Measurements from ENCODE around the gene CYP51A1. TPM values are rescaled to one million over a fixed set of nuclear protein-coding genes. Genes with fewer than 3 reads are reported as not detected.

CYP51A1 gene
- total RNA-seq, 1 experiment from 2014 or later: 52.3 TPM

DNA sequence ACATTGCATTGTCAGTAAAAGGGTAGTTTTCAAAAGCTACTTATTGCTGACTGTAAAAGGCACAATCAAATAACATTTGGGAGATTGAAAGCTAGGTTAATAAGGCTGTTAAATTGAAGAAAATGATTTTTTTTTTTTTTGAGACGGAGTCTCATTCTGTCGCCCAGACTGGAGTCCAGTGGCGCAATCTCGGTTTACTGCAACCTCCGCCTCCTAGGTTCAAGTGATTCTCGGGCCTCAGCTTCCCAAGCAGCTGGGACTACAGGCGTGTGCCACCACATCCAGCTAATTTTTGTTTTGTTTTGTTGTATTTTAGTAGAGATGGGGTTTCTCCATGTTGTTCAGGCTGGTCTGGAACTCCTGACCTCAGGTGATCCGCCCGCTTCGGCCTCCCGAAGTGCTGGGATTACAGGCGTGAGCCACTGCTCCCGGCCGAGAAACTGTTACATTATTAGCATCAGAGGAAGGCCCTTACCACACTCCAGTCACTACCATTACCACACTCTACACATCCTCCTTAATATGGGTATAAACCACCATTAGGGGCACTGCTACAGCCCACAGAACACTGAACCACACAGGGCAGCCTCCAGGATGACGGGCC, 1.0 kb downstream of the CYP51A1 start:
- BruUV-seq (replicated peaks): TSS peak; percentile 24
- intact Hi-C loops (cut with micrococcal nuclease): no loop called here
- CTCF ChIA-PET: interaction anchor here (1.0 kb wide), 1 partner anchor 38 kb away, joined by 4 read pairs; no protein-coding TSS in a partner anchor

DNA sequence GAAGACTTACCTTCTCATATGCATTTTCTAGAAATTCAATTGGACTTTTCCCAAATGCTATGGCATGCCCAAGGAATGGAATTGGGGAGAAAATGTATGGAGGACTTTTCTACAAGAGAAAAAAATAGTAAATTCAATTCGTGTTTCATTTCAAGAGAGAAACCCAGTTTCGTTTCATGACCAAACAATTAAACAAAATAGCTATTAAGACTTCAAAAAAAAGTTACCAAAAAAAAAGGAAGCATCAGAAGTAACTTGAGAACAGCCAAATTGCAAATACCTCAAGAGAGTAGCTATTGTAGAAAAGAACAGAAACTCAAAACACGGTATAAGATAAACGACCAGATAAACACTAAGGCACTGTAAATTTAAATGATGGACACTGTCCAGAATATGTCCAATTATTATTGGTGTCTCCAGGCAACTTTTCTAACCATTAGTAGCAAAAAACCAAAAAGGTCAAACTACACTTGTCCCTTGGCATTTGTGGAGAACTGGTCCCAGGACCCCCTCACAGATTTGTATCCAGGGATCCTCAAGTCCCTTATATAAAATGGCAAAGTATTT, 2.4 kb downstream of the CYP51A1 start:
- H3K4me1 ChIP-seq (ENCODE audit: insufficient read depth, low read length): peaks cover 22% of the 10 kb centered on the region; the same call in 1 of the 2 replicates
- H3K9ac ChIP-seq (ENCODE audit: low read length): no peak overlapping the region
- POLR2A ChIA-PET (ENCODE audit: unreplicated experiment): no interaction called here
- H3K79me2 ChIP-seq (ENCODE audit: low read length): peaks cover 47% of the 10 kb centered on the region
- H3K9me2 ChIP-seq (replicated peaks; ENCODE audit: low read length): no peaks in the 10 kb centered on the region
- no peaks in the 10 kb centered on the region for H3F3A ChIP-seq (ENCODE audit: low read length, unreplicated experiment)
- H3K4me2 ChIP-seq (ENCODE audit: low read length): peak overlapping the region; percentile 95
- H2AFZ ChIP-seq (ENCODE audit: low read length): no peak overlapping the region
- H3K27ac ChIP-seq (ENCODE audit: low read length): no peak overlapping the region
- no peaks in the 10 kb centered on the region for H3K27me3 ChIP-seq (ENCODE audit: low read length)
- H3K9me3 ChIP-seq (ENCODE audit: low read length): no peaks in the 10 kb centered on the region
- TF ChIP-seq, protein P1, sequence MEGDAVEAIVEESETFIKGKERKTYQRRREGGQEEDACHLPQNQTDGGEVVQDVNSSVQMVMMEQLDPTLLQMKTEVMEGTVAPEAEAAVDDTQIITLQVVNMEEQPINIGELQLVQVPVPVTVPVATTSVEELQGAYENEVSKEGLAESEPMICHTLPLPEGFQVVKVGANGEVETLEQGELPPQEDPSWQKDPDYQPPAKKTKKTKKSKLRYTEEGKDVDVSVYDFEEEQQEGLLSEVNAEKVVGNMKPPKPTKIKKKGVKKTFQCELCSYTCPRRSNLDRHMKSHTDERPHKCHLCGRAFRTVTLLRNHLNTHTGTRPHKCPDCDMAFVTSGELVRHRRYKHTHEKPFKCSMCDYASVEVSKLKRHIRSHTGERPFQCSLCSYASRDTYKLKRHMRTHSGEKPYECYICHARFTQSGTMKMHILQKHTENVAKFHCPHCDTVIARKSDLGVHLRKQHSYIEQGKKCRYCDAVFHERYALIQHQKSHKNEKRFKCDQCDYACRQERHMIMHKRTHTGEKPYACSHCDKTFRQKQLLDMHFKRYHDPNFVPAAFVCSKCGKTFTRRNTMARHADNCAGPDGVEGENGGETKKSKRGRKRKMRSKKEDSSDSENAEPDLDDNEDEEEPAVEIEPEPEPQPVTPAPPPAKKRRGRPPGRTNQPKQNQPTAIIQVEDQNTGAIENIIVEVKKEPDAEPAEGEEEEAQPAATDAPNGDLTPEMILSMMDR (conservative IDR thresholded peaks at IDR 0.05; ENCODE audit: low read depth, low read length): no peak
- TF ChIP-seq EZH2phosphoT487 (IDR thresholded peaks at IDR 0.05; ENCODE audit: borderline replicate concordance, low read length) (no peak), EZH2 (IDR thresholded peaks at IDR 0.05; ENCODE audit: low read length, unreplicated experiment) (no peak)
- intact Hi-C loops (cut with micrococcal nuclease): no loop called here
- H3K4me3 ChIP-seq (ENCODE audit: low read length): peak overlapping the region; percentile 82
- H4K20me1 ChIP-seq (ENCODE audit: low read length): peaks cover 28% of the 10 kb centered on the region
- BruUV-seq (replicated peaks): no TSS peak
- H3K36me3 ChIP-seq (ENCODE audit: low read depth, low read length): peaks cover 22% of the 10 kb centered on the region; the same call in 1 of the 2 replicates
- CTCF ChIA-PET: interaction anchor here (0.6 to 1.0 kb wide), 2 partner anchors 37 kb away, joined by 4 read pairs; no protein-coding TSS in a partner anchor
- no peak for ATAC-seq
- DNase-seq: no peak

More for the DNA sequence above, 1.0 kb downstream of the CYP51A1 start:
- Histone ChIP-seq H3K9me2 (replicated peaks; ENCODE audit: low read length) (no peaks in the 10 kb centered on the region), H3K9ac (ENCODE audit: low read length) (peak overlapping the region; percentile 96), H3K4me3 (ENCODE audit: low read length) (peak overlapping the region; percentile 82), H2AFZ (ENCODE audit: low read length) (peak overlapping the region; percentile 96; the same call in 1 of the 2 replicates), H3F3A (ENCODE audit: low read length, unreplicated experiment) (no peaks in the 10 kb centered on the region), H3K4me2 (ENCODE audit: low read length) (peak overlapping the region; percentile 95), H3K27ac (ENCODE audit: low read length) (no peak overlapping the region), H3K27me3 (ENCODE audit: low read length) (no peaks in the 10 kb centered on the region), H3K36me3 (ENCODE audit: low read depth, low read length) (peaks cover 18% of the 10 kb centered on the region; the same call in 1 of the 2 replicates), H4K20me1 (ENCODE audit: low read length) (peaks cover 28% of the 10 kb centered on the region), H3K4me1 (ENCODE audit: insufficient read depth, low read length) (peaks cover 22% of the 10 kb centered on the region; the same call in 1 of the 2 replicates), H3K9me3 (ENCODE audit: low read length) (no peaks in the 10 kb centered on the region), H3K79me2 (ENCODE audit: low read length) (peaks cover 47% of the 10 kb centered on the region)
- TF ChIP-seq, protein P1 (conservative IDR thresholded peaks at IDR 0.05; ENCODE audit: low read depth, low read length): no peak
- no peak for DNase-seq
- POLR2A ChIA-PET (ENCODE audit: unreplicated experiment): no interaction called here
- peak; percentile 18 for ATAC-seq

DNA sequence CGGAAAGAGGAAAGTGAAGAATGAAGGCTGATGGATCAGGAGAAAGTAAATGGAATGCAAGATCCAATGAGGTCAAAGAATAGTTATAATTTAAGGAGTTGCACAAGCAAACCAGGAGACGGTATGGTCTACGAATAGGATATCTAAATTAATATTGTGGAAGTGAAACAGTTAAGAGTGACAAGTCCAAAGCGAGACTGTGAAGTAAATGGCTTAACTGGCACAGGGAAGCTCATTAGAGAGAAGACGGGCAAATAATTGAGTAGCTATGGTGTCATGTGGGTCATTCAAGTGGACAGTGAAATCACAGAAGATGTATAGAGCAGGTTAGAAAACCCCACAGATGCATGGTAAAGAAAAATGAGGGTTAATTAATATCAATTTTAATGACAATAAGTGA, 3.2 kb downstream of the CYP51A1 start:
- POLR2A ChIA-PET (ENCODE audit: unreplicated experiment): no interaction called here
- H3K4me2 ChIP-seq (ENCODE audit: low read length): no peak overlapping the region

More for the DNA sequence above, 3.2 kb downstream of the CYP51A1 start:
- no peak for TF ChIP-seq EZH2 (IDR thresholded peaks at IDR 0.05; ENCODE audit: low read length, unreplicated experiment)
- no peaks in the 10 kb centered on the region for H3K9me3 ChIP-seq (ENCODE audit: low read length)
- H3K9me2 ChIP-seq (replicated peaks; ENCODE audit: low read length): no peaks in the 10 kb centered on the region
- no peaks in the 10 kb centered on the region for H3F3A ChIP-seq (ENCODE audit: low read length, unreplicated experiment)
- BruUV-seq (replicated peaks): no TSS peak
- peaks cover 47% of the 10 kb centered on the region for H3K79me2 ChIP-seq (ENCODE audit: low read length)
- CTCF ChIA-PET: no interaction called here
- H3K27ac ChIP-seq (ENCODE audit: low read length): no peak overlapping the region
- H2AFZ ChIP-seq (ENCODE audit: low read length): no peak overlapping the region
- peaks cover 28% of the 10 kb centered on the region for H4K20me1 ChIP-seq (ENCODE audit: low read length)
- no peak for ATAC-seq
- no peak for DNase-seq
- intact Hi-C loops (cut with micrococcal nuclease): no loop called here
- no peaks in the 10 kb centered on the region for H3K27me3 ChIP-seq (ENCODE audit: low read length)
- peaks cover 22% of the 10 kb centered on the region; the same call in 1 of the 2 replicates for H3K4me1 ChIP-seq (ENCODE audit: insufficient read depth, low read length)
- no peak overlapping the region for H3K9ac ChIP-seq (ENCODE audit: low read length)
- H3K36me3 ChIP-seq (ENCODE audit: low read depth, low read length): peaks cover 22% of the 10 kb centered on the region; the same call in 1 of the 2 replicates
- no peak overlapping the region for H3K4me3 ChIP-seq (ENCODE audit: low read length)

Measured in PC-3 (cell line).